NB4 (cell line): ENCODE measurements around the gene CCKAR.

ENCODE experiments used
- CTCF ChIP-seq: IDR thresholded peaks from one replicate; pipeline ENCODE4 v1.5.1; 2012; ENCODE audit warnings: low read depth, low read length
- MAX ChIP-seq: IDR thresholded peaks from 2 replicates; pipeline ENCODE4 v1.6.1; 2011; ENCODE audit warnings: low read depth, low read length

GRCh38 chr4:26454961-26455360, 35.3 kb downstream of the CCKAR start:
- TF ChIP-seq CTCF (no peak), MAX (no peak)
